Common myeloid progenitor, CD34-positive (primary cell): ENCODE results near the gene TBCEL.

Experiments
- CTCF ChIA-PET: fragments of 350-600 bp; sonication (Branson Sonifier 250); formaldehyde crosslinking; loops from one replicate; lab custom pipeline; 2021; ENCODE audit warnings: antibody characterized with exemption; lab: Charles Lee
- POLR2A ChIA-PET: fragments of 350-600 bp; sonication (Branson Sonifier 250); formaldehyde crosslinking; loops from one replicate; lab custom pipeline; 2021; ENCODE audit warnings: antibody characterized with exemption; lab: Charles Lee
- DNase-seq, 3 donors: peaks; one replicate each; pipeline versions ENCODE4 v3.0.0 to v3.0.0-alpha.2; 2013
- H3K27ac ChIP-seq, 2 experiments: 1 replicate in 1 of 2; 2 replicates in 1 of 2; pipeline ENCODE4 v1.7.0; 2013; ENCODE audit warnings: inconsistent platforms in 2 of 2, low read length in 2 of 2, mild to moderate bottlenecking in 2 of 2, low read depth in 1 of 2, moderate library complexity in 1 of 2; ENCODE audit not compliant: severe bottlenecking in 2 of 2, insufficient read depth in 1 of 2, poor library complexity in 1 of 2
- H3K27me3 ChIP-seq, 5 experiments: replicated peaks in 2 of 5; 1 replicate in 3 of 5; 2 replicates in 2 of 5; pipeline versions ENCODE4 v1.6.1 to v1.7.0; 2013; ENCODE audit warnings: low read length in 4 of 5, mild to moderate bottlenecking in 2 of 5, moderate library complexity in 2 of 5, inconsistent platforms in 1 of 5; ENCODE audit not compliant: insufficient read depth in 5 of 5, control insufficient read depth in 4 of 5
- H3K36me3 ChIP-seq, 4 experiments: 1 replicate in 2 of 4; 2 replicates in 2 of 4; pipeline versions ENCODE4 v1.6.1 to v1.7.0; 2013; ENCODE audit warnings: low read length in 3 of 4, control low read depth in 1 of 4, mild to moderate bottlenecking in 1 of 4; ENCODE audit not compliant: control insufficient read depth in 4 of 4, insufficient read depth in 4 of 4
- H3K4me1 ChIP-seq, 4 experiments: 1 replicate in 3 of 4; 2 replicates in 1 of 4; pipeline versions ENCODE4 v1.6.1 to v1.7.1; 2013; ENCODE audit warnings: low read length in 3 of 4, mild to moderate bottlenecking in 3 of 4, control low read depth in 1 of 4, inconsistent platforms in 1 of 4, moderate library complexity in 1 of 4; ENCODE audit not compliant: control insufficient read depth in 4 of 4, insufficient read depth in 4 of 4; ENCODE audit errors: control extremely low read depth in 1 of 4
- H3K4me3 ChIP-seq, 7 experiments: 1 replicate in 4 of 7; 2 replicates in 3 of 7; pipeline versions ENCODE4 v1.5.1 to v1.7.0; 2013; ENCODE audit warnings: mild to moderate bottlenecking in 7 of 7, low read length in 6 of 7, moderate library complexity in 6 of 7, inconsistent platforms in 2 of 7, low read depth in 2 of 7, control low read depth in 1 of 7; ENCODE audit not compliant: insufficient read depth in 4 of 7, control insufficient read depth in 1 of 7; ENCODE audit errors: extremely low read depth in 1 of 7
- H3K9me3 ChIP-seq, 5 experiments: 1 replicate in 4 of 5; 2 replicates in 1 of 5; pipeline versions ENCODE4 v1.6.1 to v1.7.1; 2013; ENCODE audit warnings: low read length in 4 of 5, mild to moderate bottlenecking in 2 of 5, inconsistent platforms in 1 of 5, low read depth in 1 of 5, moderate library complexity in 1 of 5; ENCODE audit not compliant: control insufficient read depth in 4 of 5, insufficient read depth in 2 of 5; ENCODE audit errors: control extremely low read depth in 1 of 5
- WGBS: methylation state at CpG from one replicate; pipeline ENCODE4 v1.1.5; 2013; ENCODE audit not compliant: insufficient coverage; 5-methylcytosine and 5-hydroxymethylcytosine counted together

Gene TBCEL

GRCh38 chr11:121057922-121058321 lies 34.0 kb downstream of the TBCEL start:
- ChIA-PET POLR2A (no interaction called here), CTCF (interaction anchor here (1.2 to 1.6 kb wide), 2 partner anchors 9 to 55 kb away, joined by 3 to 4 read pairs; no protein-coding TSS in a partner anchor)
- DNase-seq = no peak
- Histone ChIP-seq H3K27me3 (no peaks in the 10 kb centered on the region), H3K4me3 (no peak overlapping the region), H3K9me3 (no peaks in the 10 kb centered on the region), H3K4me1 (no peaks in the 10 kb centered on the region), H3K36me3 (peaks cover 22 to 72% (median 34%) of the 10 kb centered on the region in 4 experiments), H3K27ac (no peak overlapping the region)
- WGBS = no CpG with 5 or more reads among the region's 4 CpGs

GRCh38 chr11:121058941-121059340 lies 35.0 kb downstream of the TBCEL start:
- H3K36me3 ChIP-seq = peaks cover 20 to 74% (median 29%) of the 10 kb centered on the region in 4 experiments
- H3K27me3 ChIP-seq = no peaks in the 10 kb centered on the region
- no peaks in the 10 kb centered on the region for H3K4me1 ChIP-seq
- no peak overlapping the region for H3K4me3 ChIP-seq
- ChIA-PET CTCF (interaction anchor here (1.6 kb wide), 1 partner anchor 8 kb away, joined by 3 read pairs; no protein-coding TSS in a partner anchor), POLR2A (no interaction called here)
- DNase-seq = no peak
- WGBS = no CpG with 5 or more reads among the region's 3 CpGs
- no peaks in the 10 kb centered on the region for H3K9me3 ChIP-seq
- H3K27ac ChIP-seq = no peak overlapping the region

DNA sequence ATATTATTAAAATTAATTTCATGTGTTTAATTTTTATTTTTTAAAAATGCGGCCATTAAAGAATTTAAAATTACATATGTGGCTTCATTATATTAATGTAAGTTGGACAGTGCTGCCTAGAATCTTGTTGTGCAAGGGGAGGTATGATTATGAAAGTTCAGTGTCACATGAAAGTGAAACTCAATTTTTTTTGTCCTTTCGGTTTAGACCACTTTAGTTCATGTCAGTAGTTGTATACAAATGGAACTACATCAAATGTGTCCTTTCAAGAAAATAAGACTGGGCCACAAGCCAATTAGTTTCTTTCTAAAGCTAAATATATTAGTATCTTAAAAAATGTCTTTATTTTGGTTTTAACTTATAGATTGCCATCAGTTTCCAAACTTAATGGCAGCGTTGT lies 35.7 kb downstream of the TBCEL start:
- DNase-seq = no peak
- ChIA-PET POLR2A (no interaction called here), CTCF (no interaction called here)

GRCh38 chr11:121063728-121064127 lies 39.8 kb downstream of the TBCEL start:
- Histone ChIP-seq H3K27me3 (no peaks in the 10 kb centered on the region), H3K36me3 (peaks cover 14 to 66% (median 19%) of the 10 kb centered on the region in 4 experiments), H3K4me3 (no peak overlapping the region), H3K27ac (no peak overlapping the region), H3K9me3 (peaks cover 0 to 8% (median 0%) of the 10 kb centered on the region in 5 experiments), H3K4me1 (no peaks in the 10 kb centered on the region)
- CTCF ChIA-PET = interaction anchor here (0.8 to 1.5 kb wide), 3 partner anchors 9 to 129 kb away, joined by 3 read pairs; no protein-coding TSS in a partner anchor
- peak in 2 of 3 donors; percentile 5 to 13 for DNase-seq
- POLR2A ChIA-PET = no interaction called here
- no CpG with 5 or more reads among the region's 2 CpGs for WGBS

More for the DNA sequence above, 35.7 kb downstream of the TBCEL start:
- Histone ChIP-seq H3K36me3 (peaks cover 24 to 74% (median 29%) of the 10 kb centered on the region in 4 experiments), H3K4me1 (no peaks in the 10 kb centered on the region), H3K27me3 (no peaks in the 10 kb centered on the region), H3K4me3 (no peak overlapping the region), H3K27ac (no peak overlapping the region), H3K9me3 (peaks cover 0 to 5% (median 0%) of the 10 kb centered on the region in 5 experiments)
- 100% methylated on average over 1 of the region's 3 CpGs for WGBS

GRCh38 chr11:121066623-121067022 lies 42.7 kb downstream of the TBCEL start:
- Histone ChIP-seq H3K27ac (no peak overlapping the region), H3K4me3 (no peak overlapping the region), H3K36me3 (peaks cover 15 to 61% (median 18%) of the 10 kb centered on the region in 4 experiments), H3K27me3 (no peaks in the 10 kb centered on the region), H3K4me1 (peaks cover 0 to 3% (median under 1%) of the 10 kb centered on the region in 4 experiments), H3K9me3 (peaks cover 0 to 10% (median 0%) of the 10 kb centered on the region in 5 experiments)
- ChIA-PET POLR2A (interaction anchor here (0.7 kb wide), 1 partner anchor 15 kb away, joined by 3 read pairs; no protein-coding TSS in a partner anchor), CTCF (interaction anchor here (0.6 to 1.0 kb wide), 2 partner anchors 8 to 1458 kb away, joined by 3 read pairs; no protein-coding TSS in a partner anchor)
- no CpG with 5 or more reads among the region's 3 CpGs for WGBS
- DNase-seq = no peak

DNA sequence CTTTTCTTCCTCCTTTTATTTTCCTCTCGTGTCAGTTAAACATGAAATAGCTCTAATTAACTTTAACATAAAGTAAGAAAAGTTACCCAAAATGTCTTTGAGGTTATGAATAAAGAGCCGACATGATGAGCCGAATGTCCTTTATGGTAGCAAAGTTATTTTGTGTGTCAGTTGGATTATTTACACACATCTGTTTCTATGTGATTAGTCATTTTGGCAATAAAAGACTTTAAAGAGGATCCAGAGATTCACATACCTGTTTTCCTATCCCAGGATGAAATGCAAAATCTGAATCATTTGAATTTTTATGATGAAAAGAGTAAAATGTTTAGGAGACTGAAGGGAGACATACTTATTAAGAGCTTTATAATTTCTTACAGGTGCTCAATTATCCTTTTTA lies 43.1 kb downstream of the TBCEL start:
- Histone ChIP-seq H3K9me3 (peaks cover 0 to 10% (median 0%) of the 10 kb centered on the region in 5 experiments), H3K36me3 (peaks cover 15 to 60% (median 18%) of the 10 kb centered on the region in 4 experiments), H3K27ac (no peak overlapping the region), H3K4me3 (no peak overlapping the region), H3K27me3 (no peaks in the 10 kb centered on the region), H3K4me1 (peaks cover 0 to 6% (median 2%) of the 10 kb centered on the region in 4 experiments)
- CTCF ChIA-PET = interaction anchor here (0.6 to 1.0 kb wide), 2 partner anchors 9 to 1458 kb away, joined by 3 read pairs; no protein-coding TSS in a partner anchor
- no CpG with 5 or more reads among the region's 3 CpGs for WGBS
- DNase-seq = no peak
- POLR2A ChIA-PET = interaction anchor here (0.7 kb wide), 1 partner anchor 14 kb away, joined by 3 read pairs; no protein-coding TSS in a partner anchor

DNA sequence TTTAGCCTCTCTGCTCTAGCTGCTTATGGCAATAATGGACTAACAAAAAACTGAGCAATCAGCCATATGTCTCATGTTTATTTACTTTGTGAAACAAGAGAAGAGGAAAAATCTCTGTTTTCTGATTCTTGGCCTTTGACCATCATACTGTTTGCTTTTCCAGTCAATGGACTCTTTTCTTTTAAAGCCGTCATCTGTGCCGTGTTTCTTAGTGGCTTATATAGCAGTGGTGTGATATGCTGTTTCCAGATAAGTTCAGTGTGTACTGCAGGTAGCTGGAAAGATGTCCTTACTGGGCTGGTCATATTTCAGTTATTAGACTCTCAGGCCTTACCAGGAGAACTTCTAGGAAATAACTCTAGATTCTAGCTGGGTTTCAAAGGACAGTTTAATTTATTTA lies 43.6 kb downstream of the TBCEL start:
- ChIA-PET POLR2A (interaction anchor here (0.7 kb wide), 1 partner anchor 14 kb away, joined by 3 read pairs; no protein-coding TSS in a partner anchor), CTCF (interaction anchor here (0.6 to 1.0 kb wide), 2 partner anchors 9 to 1459 kb away, joined by 3 read pairs; no protein-coding TSS in a partner anchor)
- no peaks in the 10 kb centered on the region for H3K27me3 ChIP-seq
- peaks cover 13 to 55% (median 16%) of the 10 kb centered on the region in 4 experiments for H3K36me3 ChIP-seq
- no peak for DNase-seq
- H3K4me1 ChIP-seq = peaks cover 0 to 6% (median 2%) of the 10 kb centered on the region in 4 experiments
- no CpG with 5 or more reads among the region's 2 CpGs for WGBS
- peaks cover 0 to 10% (median 0%) of the 10 kb centered on the region in 5 experiments for H3K9me3 ChIP-seq
- H3K4me3 ChIP-seq = no peak overlapping the region
- H3K27ac ChIP-seq = no peak overlapping the region
